GM19324 (cell line): ENCODE results near the gene WWC1.
"Not testable (repeated sequence)": the region's sequence is repeated elsewhere in the genome, so short reads cannot be mapped to it uniquely, and the experiment has no call there.

Experiments used
- ATAC-seq: cut with Tn5 transposase; IDR thresholded peaks from one replicate; pipeline ENCODE4 v1.9.1; 2021; ENCODE audit warnings: mild to moderate bottlenecking, moderate library complexity; ENCODE audit not compliant: unreplicated experiment, low FRiP score

Gene WWC1

DNA sequence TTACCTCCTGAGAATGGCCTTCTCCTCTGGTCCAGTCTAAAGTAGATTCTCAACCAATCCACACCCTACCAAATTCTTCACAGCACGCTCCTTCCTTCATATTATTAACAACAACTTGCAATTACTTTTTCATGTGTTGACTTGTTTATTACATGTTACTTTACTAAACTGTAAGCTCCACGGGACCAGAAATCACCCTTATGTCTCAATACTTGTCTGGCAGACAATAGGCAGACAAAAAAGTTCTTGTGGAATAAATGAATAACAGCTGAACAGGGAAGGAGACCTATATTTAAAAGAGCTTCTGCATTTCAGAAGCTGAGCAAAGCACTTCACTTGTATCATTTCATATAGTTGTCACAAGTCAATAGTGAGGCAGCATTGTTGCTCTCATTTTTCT, 5.7 kb upstream of the WWC1 start:
- ATAC-seq = no peak

DNA sequence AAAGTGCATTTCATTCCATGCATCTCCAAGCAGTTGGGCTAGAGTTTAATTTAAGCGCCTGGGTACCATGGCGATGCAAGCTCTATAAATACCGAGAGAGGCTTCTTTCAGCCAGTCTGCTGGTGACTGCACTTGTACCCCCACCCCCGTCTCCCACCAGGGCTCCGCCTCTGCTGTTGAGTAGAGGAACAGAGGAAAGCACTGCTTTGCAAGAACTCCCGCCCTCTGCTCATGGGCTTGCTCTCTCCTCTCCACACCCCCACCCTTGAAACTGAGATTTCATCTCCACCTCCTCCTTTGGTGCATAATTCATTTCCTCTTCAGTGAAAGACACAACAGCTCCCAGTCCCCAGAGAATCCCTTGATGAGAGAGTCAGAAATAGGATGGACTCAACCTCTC, 5.1 kb upstream of the WWC1 start:
- ATAC-seq = no peak

DNA sequence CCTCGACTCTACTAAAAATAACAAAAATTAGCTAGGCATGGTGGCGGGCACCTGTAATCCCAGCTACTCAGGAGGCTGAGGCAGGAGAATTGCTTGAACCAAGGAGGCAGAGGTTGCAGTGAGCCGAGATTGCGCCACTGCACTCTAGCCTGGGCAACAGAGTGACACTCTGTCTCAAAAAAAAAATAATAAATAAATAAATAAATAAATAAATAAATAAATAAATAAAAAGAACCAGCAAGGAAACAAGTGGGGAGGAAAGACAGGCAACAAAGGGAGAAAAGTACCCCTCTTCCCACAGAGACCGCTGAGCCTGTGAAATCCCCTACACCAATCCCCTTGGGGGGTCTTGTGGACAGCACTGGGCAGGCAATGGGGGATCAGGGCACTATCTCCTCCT, 4.6 kb upstream of the WWC1 start:
- not testable (repeated sequence) for ATAC-seq

DNA sequence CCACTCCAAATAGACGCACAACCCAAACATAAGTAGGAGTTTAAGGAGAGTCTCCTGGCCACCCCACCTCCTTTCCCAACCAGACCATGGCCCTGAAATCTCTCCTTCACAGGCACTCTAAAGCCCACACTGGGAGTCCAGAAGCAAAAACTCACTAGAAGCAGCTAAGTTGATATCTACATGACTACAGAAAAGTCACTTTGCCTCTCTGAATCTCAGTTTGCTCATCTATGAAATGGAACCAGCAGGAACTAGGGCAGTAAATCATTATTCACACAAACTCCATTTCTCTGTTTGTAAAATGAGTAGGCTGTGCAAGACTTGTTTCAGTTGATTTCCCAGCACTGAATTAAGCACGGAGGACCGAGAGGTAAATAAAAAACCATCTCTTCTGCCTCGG, 4.1 kb upstream of the WWC1 start:
- no peak for ATAC-seq

DNA sequence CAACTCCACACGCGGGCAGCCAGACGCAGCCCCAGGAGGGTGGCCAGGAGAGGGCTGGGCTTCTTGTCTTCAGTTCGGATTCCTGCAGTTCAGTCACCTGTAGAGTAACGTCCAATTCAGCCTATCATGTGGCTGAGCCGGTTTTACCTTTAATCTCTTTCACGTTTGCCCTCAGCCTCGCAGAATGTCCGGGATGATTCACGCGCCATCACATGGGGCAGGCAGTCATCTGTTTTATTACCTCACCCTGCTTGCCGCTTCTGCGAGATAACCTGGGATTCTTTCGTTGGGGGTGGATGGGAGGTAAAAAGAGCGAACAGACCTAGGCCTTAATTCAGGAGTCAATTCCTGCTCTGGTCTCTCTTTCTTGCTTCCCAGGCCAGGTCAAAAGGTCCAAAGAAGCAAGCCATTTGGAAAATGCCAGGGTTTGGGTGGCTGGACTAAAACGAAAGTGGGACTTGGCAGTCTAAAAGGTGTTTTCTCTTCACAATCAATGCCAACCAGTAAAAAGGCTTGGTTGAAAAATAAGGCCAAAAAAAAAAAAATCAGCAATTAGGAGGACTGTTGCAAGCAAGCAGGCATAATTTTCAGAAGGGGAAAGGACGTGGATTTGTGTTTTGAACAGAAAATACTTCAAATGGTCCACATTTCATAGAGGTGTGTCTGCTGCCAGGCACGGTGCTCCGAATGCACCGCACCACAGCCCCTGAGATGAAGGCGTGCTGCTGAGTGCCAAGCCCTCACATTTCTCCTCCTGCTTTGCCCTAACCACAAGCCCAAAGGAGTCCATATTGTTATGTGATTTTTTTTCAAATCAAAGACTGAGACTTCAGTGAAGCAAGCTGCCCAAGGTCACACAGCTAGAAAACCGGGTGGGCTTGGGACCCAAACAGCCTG, 2.8 kb upstream of the WWC1 start:
- ATAC-seq = no peak

DNA sequence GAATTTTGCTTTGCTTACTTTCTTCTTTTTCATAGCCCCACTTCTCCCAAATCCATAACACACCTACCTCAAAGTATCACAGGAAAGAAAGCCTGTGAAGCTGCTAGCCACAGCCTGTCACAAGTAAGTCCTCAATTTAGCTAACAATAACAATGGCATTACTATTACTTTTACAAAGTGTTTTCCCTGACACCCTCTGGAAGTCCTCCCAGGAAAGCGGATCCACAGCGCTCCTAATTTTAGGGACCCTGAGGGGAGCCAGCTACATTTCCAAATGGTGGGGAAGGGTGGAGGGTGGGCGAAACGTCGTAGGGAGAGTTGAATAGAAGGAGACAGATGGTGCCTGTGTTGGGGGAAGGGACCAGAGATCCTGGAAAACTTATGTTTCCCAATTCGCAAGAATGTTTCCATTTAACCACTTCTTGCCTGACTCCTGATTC, 523 bp upstream of the WWC1 start:
- ATAC-seq = no peak

DNA sequence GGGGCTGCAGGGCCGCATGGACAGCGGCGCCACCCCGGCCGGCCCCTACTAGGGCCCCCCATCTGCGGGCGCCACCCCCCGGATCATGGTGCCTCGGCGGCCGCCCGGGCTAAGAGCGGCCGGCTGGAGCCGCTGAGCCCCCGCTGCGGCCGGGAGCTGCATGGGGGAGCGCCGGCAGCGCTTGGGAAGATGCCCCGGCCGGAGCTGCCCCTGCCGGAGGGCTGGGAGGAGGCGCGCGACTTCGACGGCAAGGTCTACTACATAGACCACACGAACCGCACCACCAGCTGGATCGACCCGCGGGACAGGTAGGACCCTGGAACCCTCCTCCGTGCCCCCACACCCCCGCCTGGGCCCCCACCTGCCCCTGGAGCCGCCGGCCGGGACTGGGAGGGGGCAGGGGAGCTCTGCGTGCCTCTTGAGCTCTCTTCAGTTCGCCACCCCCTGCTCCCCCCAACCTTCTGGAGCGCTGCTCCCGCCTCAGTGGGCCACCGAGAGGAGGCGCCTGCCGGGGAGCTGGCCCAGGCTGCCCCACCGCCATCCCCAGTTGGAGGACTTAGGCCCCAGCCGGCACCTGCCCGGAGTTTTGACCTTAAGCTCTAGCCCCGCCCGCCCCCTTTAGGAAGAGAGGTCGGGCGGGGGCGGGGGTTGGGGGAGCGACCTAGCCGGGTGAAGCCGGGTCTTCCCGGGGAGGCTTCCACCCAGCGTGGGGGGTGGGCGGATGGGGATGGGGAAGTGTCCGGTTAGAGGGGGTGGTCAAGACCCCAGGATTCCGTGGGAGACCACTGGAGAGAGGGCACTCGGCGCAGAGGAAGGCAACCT, 730 bp downstream of the WWC1 start:
- no peak for ATAC-seq

DNA sequence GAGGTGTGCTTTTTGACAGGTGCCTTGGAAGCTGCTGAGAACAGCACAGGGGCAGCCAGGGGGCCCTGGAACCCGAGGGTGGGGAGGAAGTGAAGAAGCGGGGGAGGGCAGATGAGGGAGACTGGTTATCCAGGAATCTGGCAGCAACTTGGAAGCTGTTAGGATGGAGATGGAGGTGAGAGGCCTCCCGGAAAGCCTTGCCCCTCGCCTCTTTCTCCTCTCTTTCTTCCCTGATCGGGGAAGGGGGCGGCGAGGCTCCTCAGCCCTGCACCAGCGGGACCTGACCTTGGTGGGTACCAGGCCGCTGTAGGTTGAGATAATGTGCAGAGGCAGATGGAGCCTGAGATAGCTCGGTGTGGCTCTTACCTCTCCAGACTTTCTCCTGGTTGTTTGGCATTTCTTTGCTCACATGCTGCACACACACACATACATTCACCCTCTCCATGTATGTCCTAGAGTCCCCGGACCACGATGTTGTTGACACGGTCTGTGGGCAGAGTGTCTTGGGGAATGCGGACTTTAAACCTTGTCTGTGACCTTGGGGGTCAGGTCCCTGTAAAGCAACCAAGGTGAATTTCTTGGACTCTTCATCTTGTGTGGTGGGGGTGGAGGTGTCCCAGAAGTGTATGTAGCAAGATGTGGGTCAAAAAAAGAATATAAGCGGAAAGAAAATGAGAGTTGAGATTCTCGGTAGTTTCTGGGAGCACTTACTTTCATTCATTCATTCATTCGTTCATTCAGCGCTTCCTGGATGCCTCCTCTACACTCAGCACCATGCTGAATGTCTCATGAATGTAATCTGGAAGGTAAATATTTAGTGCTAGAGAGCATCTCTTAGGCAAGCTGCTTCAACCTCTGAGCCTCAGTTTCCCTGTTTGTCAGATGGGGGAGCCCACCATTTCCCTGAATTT, 1.6 kb downstream of the WWC1 start:
- no peak for ATAC-seq

DNA sequence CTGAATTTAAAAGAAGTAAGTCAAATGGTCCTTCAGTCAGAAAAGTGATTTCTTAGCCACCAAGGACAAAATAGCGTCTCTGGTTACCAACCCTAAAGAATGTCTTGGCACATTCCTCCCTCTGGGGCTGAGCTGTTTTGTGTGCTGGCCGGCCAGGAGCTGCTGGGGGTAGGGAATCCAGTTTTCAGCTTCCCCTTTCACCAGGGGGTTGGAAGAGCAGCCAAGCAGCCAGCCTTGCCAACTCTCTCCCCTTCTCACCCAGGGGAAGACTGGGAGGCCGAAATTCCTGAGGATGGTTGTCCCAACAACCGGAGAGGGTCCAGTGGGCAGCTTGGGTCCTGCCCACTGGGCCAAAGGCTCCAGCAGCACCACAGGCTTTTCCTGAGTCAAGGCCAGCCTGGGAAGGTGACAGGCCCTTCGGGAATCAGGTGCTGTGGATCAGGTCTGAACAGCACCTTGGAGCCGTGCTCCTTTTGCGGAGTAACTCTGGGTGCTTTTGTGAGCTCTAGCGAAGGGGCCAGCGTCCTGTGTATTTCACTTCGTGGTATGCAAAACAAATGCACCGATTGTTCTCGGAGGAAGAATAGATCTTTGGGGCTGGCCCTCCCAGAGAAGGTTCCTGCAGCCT, 4.2 kb downstream of the WWC1 start:
- no peak for ATAC-seq

DNA sequence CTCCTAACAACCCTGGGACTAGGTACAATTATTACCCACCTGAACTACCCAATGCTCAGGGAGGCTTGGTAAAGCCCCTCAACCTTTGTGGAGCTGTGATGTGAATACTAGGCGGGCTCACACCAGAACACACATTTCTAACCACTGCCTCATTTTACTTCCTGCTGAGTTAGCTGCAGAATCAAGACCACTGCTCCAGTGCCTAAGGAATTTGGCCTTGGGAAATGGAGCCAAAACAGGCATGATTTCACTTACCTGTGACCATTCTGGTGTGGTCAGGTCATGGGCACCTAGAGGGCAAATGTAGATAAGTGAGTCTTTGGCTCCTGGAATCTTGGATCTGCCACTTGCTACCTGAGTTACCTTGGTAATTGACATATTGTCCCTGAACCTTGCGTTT, 5.2 kb downstream of the WWC1 start:
- no peak for ATAC-seq

DNA sequence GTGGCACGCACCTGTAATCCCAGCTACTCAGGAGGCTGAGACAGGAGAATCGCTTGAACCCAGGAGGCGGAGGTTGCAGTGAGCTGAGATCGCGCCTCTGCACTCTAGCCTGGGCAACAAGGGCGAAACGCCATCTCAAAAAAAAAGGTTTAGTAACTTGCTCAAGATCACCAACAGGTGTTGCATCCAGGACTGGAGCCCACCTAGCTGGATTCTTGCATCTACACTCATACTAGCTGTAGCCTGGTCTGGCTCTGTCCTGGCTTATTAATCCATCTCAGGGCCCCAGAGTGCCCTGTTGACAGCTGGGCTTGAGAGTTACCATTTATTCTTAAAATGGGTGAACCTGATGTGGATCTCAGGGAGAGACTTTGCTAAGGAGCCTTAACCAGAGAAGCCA, 7.5 kb downstream of the WWC1 start:
- ATAC-seq = no peak

DNA sequence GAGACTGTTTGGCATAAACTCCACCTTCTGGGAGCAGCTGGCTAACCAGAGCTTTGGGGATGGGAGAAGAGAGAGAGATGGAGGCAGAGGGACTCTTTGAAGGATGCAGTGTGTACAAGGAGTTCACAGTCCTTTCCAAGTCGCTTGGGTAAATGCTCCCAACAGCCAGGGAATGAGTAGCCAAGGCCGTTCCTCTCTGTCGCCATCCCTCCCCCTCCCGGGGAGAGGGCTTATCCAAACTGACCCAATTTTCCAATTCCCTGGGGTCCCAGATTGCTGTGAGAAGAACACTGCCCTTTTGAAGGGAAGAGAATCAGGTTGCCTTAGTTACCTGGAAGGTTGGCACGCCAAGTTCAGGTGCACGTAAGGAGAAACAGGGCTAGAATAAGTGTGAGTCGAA, 7.9 kb downstream of the WWC1 start:
- ATAC-seq = no peak

DNA sequence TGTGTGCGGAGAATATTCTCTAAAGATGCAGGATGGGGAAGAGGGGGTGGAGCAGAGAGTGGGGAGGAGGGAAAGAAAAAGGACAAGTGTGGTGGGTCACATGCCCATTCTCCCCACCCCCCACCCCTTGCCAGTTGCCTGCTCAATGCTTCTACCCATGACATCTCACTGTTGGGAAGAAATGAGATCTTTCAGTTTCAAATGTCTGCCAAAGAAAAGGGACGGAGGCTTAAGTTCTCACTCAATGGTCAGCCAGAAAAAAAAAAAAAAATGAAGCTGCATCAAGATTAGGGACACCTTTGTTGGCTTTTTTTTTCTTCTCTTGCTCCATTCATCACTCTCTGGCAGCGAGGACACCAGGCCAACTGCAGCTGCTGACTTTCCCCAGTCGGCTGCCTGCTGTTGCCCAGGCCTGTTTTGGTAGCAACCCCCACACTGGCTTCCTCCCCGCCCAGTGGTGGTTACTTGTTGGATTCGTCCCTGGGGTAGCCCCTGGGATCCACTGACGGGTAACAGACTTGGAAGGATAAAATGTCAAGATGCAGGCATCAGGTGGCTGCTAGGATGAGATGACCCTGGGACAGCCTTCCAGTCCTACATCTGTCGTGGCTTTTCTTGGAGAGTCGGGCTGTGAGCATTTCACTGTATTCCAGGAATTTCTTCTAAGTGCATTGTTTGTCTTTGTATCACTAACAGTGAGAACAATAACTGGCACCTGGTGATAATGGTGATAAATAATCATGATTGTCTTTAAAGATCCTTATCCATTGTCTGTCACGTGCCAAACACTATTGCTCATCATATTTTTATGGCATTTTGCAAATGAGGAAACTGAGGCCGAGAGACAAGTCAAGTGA, 9.1 kb downstream of the WWC1 start:
- ATAC-seq = no peak

DNA sequence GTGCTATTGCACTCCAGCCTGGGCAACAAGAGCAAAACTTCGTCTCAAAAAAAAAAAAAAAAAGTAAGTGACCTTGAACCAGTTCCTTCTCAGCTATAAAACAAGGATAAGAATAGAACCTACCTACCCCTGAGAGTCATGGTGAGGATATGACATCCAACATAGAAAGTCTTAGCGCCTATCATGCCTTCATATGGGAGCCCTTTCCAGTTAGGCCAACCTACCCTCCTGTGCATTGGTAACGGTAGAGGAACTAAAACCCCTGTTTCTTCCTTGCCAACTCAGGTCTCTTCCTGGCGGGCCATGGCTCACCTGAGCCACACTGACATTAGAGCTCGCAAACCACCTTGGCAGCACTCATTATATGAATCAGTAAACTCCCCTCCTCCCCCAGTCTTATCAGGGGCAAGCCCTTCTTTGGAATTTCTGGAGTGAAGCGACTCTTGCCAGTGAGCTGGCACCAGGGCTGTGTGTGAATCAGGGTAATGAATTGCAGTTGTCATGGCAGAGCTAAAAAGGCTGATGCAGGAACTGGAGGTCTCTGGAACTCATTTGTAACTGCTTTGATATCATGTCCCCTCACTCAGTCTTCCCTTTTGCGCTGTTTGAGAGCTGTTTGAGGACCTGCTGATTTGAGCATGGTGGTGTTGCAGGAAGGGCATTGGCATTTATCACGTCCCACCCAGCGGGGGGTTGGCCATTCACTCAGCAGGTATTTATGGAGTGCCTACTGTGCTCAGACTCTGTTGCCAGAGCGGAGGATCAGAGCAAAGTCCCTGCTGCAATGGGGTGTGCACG, 10.3 kb downstream of the WWC1 start:
- no peak for ATAC-seq

DNA sequence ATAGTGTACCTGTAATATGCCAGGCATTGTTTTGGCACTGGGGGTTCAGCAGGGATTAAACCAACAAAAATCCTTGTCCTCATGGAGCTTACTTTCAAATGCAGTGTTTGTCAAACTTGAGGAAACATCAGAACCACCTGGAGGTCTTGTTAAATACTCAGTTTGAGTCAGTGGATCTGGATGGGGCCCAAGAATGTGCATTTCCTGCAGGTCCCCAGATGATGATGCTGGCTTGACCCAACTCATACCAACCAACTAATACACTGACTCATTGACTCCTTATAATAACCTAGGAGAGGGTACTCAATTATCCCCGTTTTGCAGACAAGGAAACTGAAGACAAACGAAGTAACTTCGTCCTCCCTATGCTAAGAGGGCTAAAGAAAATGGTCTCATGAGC, 11.3 kb downstream of the WWC1 start:
- ATAC-seq = no peak

DNA sequence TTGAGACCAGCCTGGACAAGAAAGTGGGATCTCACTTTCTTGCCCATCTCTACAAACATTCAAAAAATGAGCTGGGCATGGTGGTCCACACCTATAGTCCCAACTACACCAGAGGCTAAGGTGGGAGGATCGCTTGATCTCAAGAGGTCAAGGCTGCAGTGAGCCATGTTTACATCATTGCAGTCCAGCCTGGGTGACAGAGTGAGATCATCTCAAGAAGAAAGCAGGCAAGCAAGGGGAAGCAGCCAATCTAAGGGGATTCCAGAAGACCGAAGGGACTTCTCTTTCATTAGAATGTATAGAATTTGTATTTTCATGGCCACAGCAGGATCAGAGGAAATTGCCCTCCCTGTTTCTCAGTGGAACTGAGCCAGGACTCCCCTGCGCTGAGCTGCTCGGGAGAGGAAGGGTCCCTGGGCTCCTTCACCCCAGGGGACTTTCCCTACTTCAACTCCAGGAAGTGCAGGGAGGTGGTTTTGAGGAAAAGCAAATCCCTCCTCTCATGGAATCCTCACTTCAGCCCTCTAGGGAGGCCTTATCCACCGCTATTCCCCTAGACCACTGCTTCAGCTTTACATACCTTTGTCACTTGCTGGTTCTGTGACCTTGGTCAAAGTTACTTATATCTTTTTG, 12.1 kb downstream of the WWC1 start:
- ATAC-seq = no peak

DNA sequence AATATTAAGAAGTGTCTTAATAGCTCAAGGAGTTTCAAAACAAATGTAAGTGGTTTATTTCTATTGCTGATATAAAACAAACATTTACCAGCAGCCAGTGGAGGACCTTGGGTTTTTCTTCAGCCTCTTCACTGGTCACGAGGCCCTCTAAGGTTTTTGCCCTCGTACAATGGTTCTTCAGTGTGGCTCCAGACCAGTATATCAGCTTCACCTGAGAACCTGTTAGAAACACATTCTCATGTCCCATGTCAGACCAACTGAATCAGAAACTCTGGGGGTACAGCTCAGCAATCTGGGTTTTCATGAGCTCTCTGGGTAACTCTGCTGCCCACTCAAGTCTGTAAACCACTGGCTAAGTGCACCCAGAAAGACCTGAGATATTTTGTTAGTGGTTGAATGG, 12.9 kb downstream of the WWC1 start:
- ATAC-seq = no peak

DNA sequence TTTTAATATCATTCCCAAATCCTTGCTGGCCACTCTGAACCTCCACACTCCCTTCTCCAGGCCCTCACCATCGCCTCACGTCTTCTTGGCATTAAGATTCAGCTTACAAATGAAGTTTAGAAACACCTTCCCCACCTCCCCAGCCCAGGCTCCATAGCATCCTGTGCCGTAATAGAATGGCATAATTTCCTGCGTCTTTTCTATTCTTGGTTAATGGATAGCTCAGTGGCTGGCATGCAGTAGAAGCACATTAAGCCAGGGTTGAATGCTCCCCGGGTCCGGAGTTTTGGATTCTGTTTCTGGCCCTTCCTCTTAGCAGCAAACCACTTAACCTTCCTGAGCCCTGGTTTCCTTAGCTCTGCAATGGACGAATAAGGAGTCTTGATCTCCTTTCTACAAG, 13.8 kb downstream of the WWC1 start:
- ATAC-seq = no peak
